Natural killer cell treated with Interleukin-12 subunit alpha and Interleukin-12 subunit beta and Interleukin-15 and Interleukin-18, amount 100 ng/mL, for 72 hours (primary cell): ENCODE results near the gene WFS1. TPM values are rescaled to one million over a fixed set of nuclear protein-coding genes. Genes with fewer than 3 reads are reported as not detected.

Experiments
- ATAC-seq, 2 donors: fragments of 150-1000 bp; cut with Tn5 transposase in 1 of 2; sonication (Bioruptor Pico), chemical (Tn5 transposase) in 1 of 2; 2 replicates each; pipeline ENCODE4 v1.10.0; 2021
- DNase-seq: peaks from one replicate; pipeline ENCODE4 v3.0.0; 2022; ENCODE audit warnings: low spot score
- H3K27ac Mint-ChIP-seq, 2 donors: 1 replicate in 1 of 2; 2 replicates in 1 of 2; pipeline ENCODE4 v1.8.0; 2022; ENCODE audit warnings: mixed read lengths in 2 of 2, mild to moderate bottlenecking in 1 of 2, moderate library complexity in 1 of 2
- H3K27me3 Mint-ChIP-seq, 2 donors: 1 replicate in 1 of 2; 2 replicates in 1 of 2; pipeline ENCODE4 v1.8.0; 2022; ENCODE audit warnings: mixed read lengths in 2 of 2
- H3K36me3 Mint-ChIP-seq: one replicate; pipeline ENCODE4 v1.8.0; 2022; ENCODE audit warnings: mixed read lengths
- H3K4me1 Mint-ChIP-seq, 2 donors: 1 replicate in 1 of 2; 2 replicates in 1 of 2; pipeline ENCODE4 v1.8.0; 2022; ENCODE audit warnings: low read depth in 2 of 2, mixed read lengths in 2 of 2, mild to moderate bottlenecking in 1 of 2
- H3K4me3 Mint-ChIP-seq: one replicate; pipeline ENCODE4 v1.8.0; 2022; ENCODE audit warnings: mixed read lengths
- H3K9me3 Mint-ChIP-seq: 2 replicates; pipeline ENCODE4 v1.8.0; 2022; ENCODE audit warnings: mixed read lengths
- total RNA-seq, 2 donors: library from RNA; stranded (reverse); gene quantifications; one replicate each; pipeline ENCODE4 v1.2.3, GENCODE V29; 2022

Gene WFS1
- total RNA-seq, 2 donors from 2014 or later: 3.1 to 7.4 TPM

- Mint-ChIP-seq H3K36me3 (no peaks in the 10 kb centered on the region), H3K4me3 (no peak overlapping the region), H3K9me3 (no peaks in the 10 kb centered on the region), H3K27ac (no peak overlapping the region), H3K4me1 (peaks cover 6 to 8% of the 10 kb centered on the region in 2 donors), H3K27me3 (no peaks in the 10 kb centered on the region)
- ATAC-seq (no peak), DNase-seq (no peak)
Observed at GRCh38 chr4:6283282-6283681, 13.6 kb downstream of the WFS1 start.

- DNase-seq: no peak
- Mint-ChIP-seq H3K4me3 (no peak overlapping the region), H3K27me3 (no peaks in the 10 kb centered on the region), H3K27ac (no peak overlapping the region), H3K4me1 (peaks cover 0 to 3% of the 10 kb centered on the region in 2 donors), H3K9me3 (no peaks in the 10 kb centered on the region), H3K36me3 (no peaks in the 10 kb centered on the region)
- ATAC-seq: no peak
Observed at GRCh38 chr4:6287017-6287788, 17.6 kb downstream of the WFS1 start.

GRCh38 chr4:6288342-6288741, 18.7 kb downstream of the WFS1 start:
- no peak overlapping the region for H3K27ac Mint-ChIP-seq
- no peaks in the 10 kb centered on the region for H3K36me3 Mint-ChIP-seq
- ATAC-seq (no peak), DNase-seq (no peak)
- no peaks in the 10 kb centered on the region for H3K27me3 Mint-ChIP-seq
- H3K4me1 Mint-ChIP-seq: peaks cover 0 to 3% of the 10 kb centered on the region in 2 donors
- no peaks in the 10 kb centered on the region for H3K9me3 Mint-ChIP-seq
- H3K4me3 Mint-ChIP-seq: no peak overlapping the region

GRCh38 chr4:6288871-6289270, 19.2 kb downstream of the WFS1 start:
- H3K9me3 Mint-ChIP-seq: no peaks in the 10 kb centered on the region
- no peaks in the 10 kb centered on the region for H3K27me3 Mint-ChIP-seq
- no peak for DNase-seq
- H3K27ac Mint-ChIP-seq: no peak overlapping the region
- no peak for ATAC-seq
- peaks cover 0 to 3% of the 10 kb centered on the region in 2 donors for H3K4me1 Mint-ChIP-seq
- no peak overlapping the region for H3K4me3 Mint-ChIP-seq
- H3K36me3 Mint-ChIP-seq: no peaks in the 10 kb centered on the region

- H3K36me3 Mint-ChIP-seq: no peaks in the 10 kb centered on the region
- H3K4me1 Mint-ChIP-seq: peaks cover 0 to 3% of the 10 kb centered on the region in 2 donors
- H3K9me3 Mint-ChIP-seq: no peaks in the 10 kb centered on the region
- H3K27me3 Mint-ChIP-seq: no peaks in the 10 kb centered on the region
- ATAC-seq: no peak
- DNase-seq: no peak
- H3K4me3 Mint-ChIP-seq: no peak overlapping the region
- no peak overlapping the region for H3K27ac Mint-ChIP-seq
Observed at GRCh38 chr4:6290256-6290655, 20.6 kb downstream of the WFS1 start.

- Mint-ChIP-seq H3K4me1 (peaks cover 0 to 3% of the 10 kb centered on the region in 2 donors), H3K4me3 (no peak overlapping the region), H3K27ac (no peak overlapping the region), H3K27me3 (no peaks in the 10 kb centered on the region), H3K36me3 (no peaks in the 10 kb centered on the region), H3K9me3 (no peaks in the 10 kb centered on the region)
- DNase-seq (no peak), ATAC-seq (no peak)
Observed at GRCh38 chr4:6290769-6291547, 21.3 kb downstream of the WFS1 start.

GRCh38 chr4:6291784-6292297, 22.2 kb downstream of the WFS1 start:
- DNase-seq (no peak), ATAC-seq (no peak)
- Mint-ChIP-seq H3K4me1 (peaks cover 0 to 3% of the 10 kb centered on the region in 2 donors), H3K9me3 (no peaks in the 10 kb centered on the region), H3K27me3 (no peaks in the 10 kb centered on the region), H3K36me3 (no peaks in the 10 kb centered on the region), H3K27ac (no peak overlapping the region), H3K4me3 (no peak overlapping the region)

- Mint-ChIP-seq H3K27ac (no peak overlapping the region), H3K36me3 (no peaks in the 10 kb centered on the region), H3K27me3 (no peaks in the 10 kb centered on the region), H3K9me3 (no peaks in the 10 kb centered on the region), H3K4me1 (peaks cover 0 to 3% of the 10 kb centered on the region in 2 donors), H3K4me3 (no peak overlapping the region)
- DNase-seq (no peak), ATAC-seq (no peak)
Observed at GRCh38 chr4:6292376-6293096, 22.9 kb downstream of the WFS1 start.

- no peak for ATAC-seq
- no peak overlapping the region for H3K4me3 Mint-ChIP-seq
Observed at GRCh38 chr4:6293097-6293445, 23.4 kb downstream of the WFS1 start.

GRCh38 chr4:6293661-6294060, 24.0 kb downstream of the WFS1 start:
- ATAC-seq (no peak), DNase-seq (peak; percentile 60)
- Mint-ChIP-seq H3K36me3 (no peaks in the 10 kb centered on the region), H3K27ac (no peak overlapping the region), H3K9me3 (no peaks in the 10 kb centered on the region), H3K4me1 (peaks cover 0 to under 1% of the 10 kb centered on the region in 2 donors), H3K27me3 (no peaks in the 10 kb centered on the region), H3K4me3 (no peak overlapping the region)

More at GRCh38 chr4:6293097-6293445, 23.4 kb downstream of the WFS1 start:
- H3K27ac Mint-ChIP-seq: no peak overlapping the region
- no peak for DNase-seq
- no peaks in the 10 kb centered on the region for H3K36me3 Mint-ChIP-seq
- no peaks in the 10 kb centered on the region for H3K27me3 Mint-ChIP-seq
- H3K9me3 Mint-ChIP-seq: no peaks in the 10 kb centered on the region
- H3K4me1 Mint-ChIP-seq: peaks cover 0 to 3% of the 10 kb centered on the region in 2 donors

- DNase-seq: peak; percentile 59
- no peak for ATAC-seq
- Mint-ChIP-seq H3K27ac (no peak overlapping the region), H3K4me1 (no peaks in the 10 kb centered on the region), H3K4me3 (no peak overlapping the region), H3K9me3 (no peaks in the 10 kb centered on the region), H3K27me3 (no peaks in the 10 kb centered on the region), H3K36me3 (no peaks in the 10 kb centered on the region)
Observed at GRCh38 chr4:6294705-6295421, 25.2 kb downstream of the WFS1 start.

- H3K4me3 Mint-ChIP-seq: no peak overlapping the region
- no peaks in the 10 kb centered on the region for H3K4me1 Mint-ChIP-seq
- DNase-seq: no peak
- ATAC-seq: no peak
- H3K36me3 Mint-ChIP-seq: no peaks in the 10 kb centered on the region
- H3K9me3 Mint-ChIP-seq: no peaks in the 10 kb centered on the region
- no peak overlapping the region for H3K27ac Mint-ChIP-seq
- no peaks in the 10 kb centered on the region for H3K27me3 Mint-ChIP-seq
Observed at GRCh38 chr4:6295495-6295894, 25.8 kb downstream of the WFS1 start.

GRCh38 chr4:6296026-6296425, 26.4 kb downstream of the WFS1 start:
- H3K27ac Mint-ChIP-seq: no peak overlapping the region

More at GRCh38 chr4:6296026-6296425, 26.4 kb downstream of the WFS1 start:
- no peak overlapping the region for H3K4me3 Mint-ChIP-seq
- peaks cover 2% of the 10 kb centered on the region for H3K36me3 Mint-ChIP-seq
- H3K4me1 Mint-ChIP-seq: no peaks in the 10 kb centered on the region
- DNase-seq (no peak), ATAC-seq (no peak)
- H3K27me3 Mint-ChIP-seq: no peaks in the 10 kb centered on the region
- no peaks in the 10 kb centered on the region for H3K9me3 Mint-ChIP-seq
